Measurements from ENCODE around the gene DAAM1. TPM values are rescaled to one million over a fixed set of nuclear protein-coding genes. Genes with fewer than 3 reads are reported as not detected.
A peak's percentile ranks its signal among the peaks of the same experiment; 100 is the strongest.

The DAAM1 gene
- total RNA-seq: 10 to 100 TPM; 11.1 to 13.9 TPM

GRCh38 chr14:59188461-59189090, at the start of gene DAAM1:
DAAM1 (plus strand) TSS chr14:59188667; CDS start chr14:59263478, 74,811 bp downstream.
- Mint-ChIP-seq H3K9me3 (no peaks in the 10 kb centered on the region), H3K36me3 (no peaks in the 10 kb centered on the region), H3K27ac (peak within 1 kb of the TSS; percentile 81 to 85)
- DNase-seq (ENCODE audit: low spot score in 2 of 2): peak; percentile 89 to 92
- ATAC-seq: peak; percentile 95 to 97

DNA sequence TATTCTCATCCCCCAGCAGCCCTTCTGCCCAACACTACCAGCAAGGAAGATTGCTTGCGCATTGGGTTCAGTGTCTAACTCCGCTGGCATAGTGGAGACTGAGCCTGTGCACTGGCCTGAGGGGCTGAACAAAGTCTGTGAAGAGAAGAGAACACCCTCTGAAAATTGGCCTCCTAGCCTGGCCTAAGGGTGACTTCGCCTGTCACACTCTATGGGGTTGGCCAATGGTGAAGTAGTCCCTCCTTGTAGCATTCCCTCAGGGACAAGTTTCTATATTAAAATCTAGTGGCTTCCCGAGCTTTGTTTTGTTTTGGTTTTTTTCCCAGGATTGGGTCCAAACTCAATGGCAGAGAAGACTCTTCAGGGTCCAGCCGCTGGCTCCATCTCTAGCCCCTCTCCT, 49.1 kb upstream of the DAAM1 start:
- DNase-seq (ENCODE audit: low spot score in 2 of 2) (no peak), ATAC-seq (no peak)
- Mint-ChIP-seq H3K27ac (peak overlapping the region in 1 of 2 donors; percentile 33), H3K9me3 (no peaks in the 10 kb centered on the region), H3K36me3 (no peaks in the 10 kb centered on the region)

DNA sequence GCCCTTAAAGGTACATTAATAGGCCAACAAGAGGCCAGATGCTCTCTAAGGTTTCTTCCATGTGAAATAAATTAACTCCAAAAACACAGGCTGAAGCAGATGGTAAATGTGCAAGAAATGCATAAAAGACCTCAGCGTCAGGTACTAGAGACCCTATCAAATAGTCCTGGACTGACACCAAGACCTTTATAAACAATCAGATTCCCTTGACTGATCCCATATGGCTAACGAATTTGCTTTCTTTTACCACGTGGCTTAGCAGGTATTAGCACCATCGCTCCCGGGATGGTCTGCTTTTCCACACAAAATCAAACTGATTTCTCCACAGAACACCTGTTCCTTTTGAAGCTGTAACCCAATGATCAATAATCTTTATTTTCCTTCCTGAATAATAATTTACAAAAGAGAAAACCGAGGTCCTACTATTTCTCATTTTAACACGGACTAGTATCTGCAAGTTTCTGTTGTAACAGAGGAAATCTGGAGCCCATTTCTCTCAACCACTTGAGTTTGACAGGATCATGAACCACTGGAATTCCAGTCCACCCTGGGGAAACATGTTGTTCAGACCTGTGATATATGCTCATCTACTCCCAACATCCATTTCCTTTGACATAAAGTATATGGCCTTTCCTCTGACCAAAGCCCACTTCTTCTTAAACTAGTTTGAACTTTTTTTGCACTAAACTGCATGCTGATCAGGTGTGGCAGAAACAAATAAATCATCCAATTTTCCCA, 48.2 kb upstream of the DAAM1 start:
- DNase-seq (ENCODE audit: low spot score in 2 of 2): no peak
- no peaks in the 10 kb centered on the region for H3K36me3 Mint-ChIP-seq
- no peak overlapping the region for H3K27ac Mint-ChIP-seq
- H3K9me3 Mint-ChIP-seq: no peaks in the 10 kb centered on the region
- ATAC-seq: no peak

DNA sequence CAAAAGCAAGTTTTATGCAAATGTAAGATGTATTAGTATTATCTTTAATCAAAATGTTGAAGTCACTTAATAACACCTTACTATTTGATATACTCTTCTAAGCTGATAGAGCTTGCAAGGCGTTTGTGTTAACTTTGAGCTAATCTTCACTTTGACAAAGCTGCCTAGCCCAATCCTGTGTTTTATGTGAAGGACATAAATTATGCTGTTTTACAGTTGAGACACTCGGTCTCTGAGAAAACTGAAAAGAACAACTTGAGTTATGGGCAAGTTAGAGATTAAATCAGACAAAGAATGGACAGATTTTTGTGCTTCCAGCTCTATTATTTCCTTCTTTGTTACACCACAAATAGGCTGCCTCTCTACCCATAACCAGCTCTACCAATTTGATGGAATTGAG, 42.0 kb upstream of the DAAM1 start:
- H3K27ac Mint-ChIP-seq: no peak overlapping the region
- H3K9me3 Mint-ChIP-seq: no peaks in the 10 kb centered on the region
- DNase-seq (ENCODE audit: low spot score in 2 of 2): no peak
- ATAC-seq: no peak
- H3K36me3 Mint-ChIP-seq: no peaks in the 10 kb centered on the region

DNA sequence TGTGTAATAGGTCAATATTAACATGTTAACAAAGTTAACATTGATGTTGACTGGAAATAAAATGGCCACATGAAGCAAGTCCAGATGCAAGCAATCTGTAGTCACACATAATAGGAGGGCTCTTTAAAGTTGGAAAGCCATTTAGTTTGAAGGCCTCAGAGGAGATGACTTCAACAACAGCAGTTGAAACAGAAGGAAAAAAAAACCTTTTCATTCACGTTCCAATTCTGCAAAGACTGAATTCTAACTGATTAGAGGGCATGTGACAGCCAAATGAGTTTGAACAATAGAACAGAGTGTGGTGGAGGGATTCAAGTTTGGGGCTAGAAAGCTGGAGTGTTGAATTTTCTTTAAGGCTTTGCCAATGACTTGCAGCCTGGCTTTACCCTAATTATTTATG, 41.5 kb upstream of the DAAM1 start:
- H3K27ac Mint-ChIP-seq: no peak overlapping the region
- DNase-seq (ENCODE audit: low spot score in 2 of 2) (no peak), ATAC-seq (no peak)
- H3K9me3 Mint-ChIP-seq: no peaks in the 10 kb centered on the region
- no peaks in the 10 kb centered on the region for H3K36me3 Mint-ChIP-seq

DNA sequence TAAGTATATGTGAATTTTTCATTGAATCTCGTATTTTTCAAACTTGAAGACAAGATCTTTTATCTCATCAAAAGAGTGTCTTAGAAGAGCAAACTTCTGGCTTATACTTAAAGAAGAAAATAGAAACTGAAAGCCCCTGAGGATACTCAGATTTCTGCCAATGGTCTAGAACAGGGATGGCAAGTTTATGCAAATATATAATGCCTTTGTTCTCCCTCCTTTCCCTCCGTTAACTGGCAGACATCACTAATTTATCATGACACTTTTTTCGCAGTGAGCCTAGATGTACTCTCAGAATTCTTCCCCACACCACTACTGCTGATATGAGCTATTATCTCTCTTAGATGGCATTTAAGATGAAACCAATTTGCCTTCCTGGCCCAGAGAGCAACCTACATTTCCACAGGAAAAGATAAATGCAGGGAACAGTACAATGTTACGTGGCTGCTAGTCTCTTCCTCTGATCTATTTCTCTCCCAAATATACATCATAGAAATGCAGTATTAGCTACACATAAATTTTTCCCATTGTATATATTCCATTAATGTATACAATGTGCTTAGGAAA, 40.0 kb upstream of the DAAM1 start:
- ATAC-seq (no peak), DNase-seq (ENCODE audit: low spot score in 2 of 2) (no peak)
- H3K27ac Mint-ChIP-seq: no peak overlapping the region
- no peaks in the 10 kb centered on the region for H3K36me3 Mint-ChIP-seq
- no peaks in the 10 kb centered on the region for H3K9me3 Mint-ChIP-seq

DNA sequence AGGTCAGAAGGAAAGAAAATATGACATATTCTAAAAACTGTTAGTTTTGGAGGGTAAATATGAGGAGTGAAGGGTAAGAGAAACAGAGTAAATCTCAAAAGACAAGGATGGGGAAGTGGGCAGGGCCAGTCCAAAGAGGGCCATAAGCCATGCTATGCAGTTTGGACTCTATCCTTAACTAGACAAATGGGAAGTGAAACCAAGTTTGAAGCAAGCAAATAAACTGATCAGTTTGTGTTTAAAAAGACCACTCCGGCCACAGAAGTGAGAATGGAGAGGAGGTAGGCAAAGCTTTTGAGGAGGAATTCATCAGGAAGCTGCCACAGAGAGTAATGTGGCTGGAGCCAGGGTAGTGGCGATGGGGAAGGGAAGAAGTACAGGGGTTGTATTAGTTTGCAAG, 37.5 kb upstream of the DAAM1 start:
- Mint-ChIP-seq H3K9me3 (no peaks in the 10 kb centered on the region), H3K36me3 (no peaks in the 10 kb centered on the region), H3K27ac (no peak overlapping the region)
- DNase-seq (ENCODE audit: low spot score in 2 of 2): no peak
- ATAC-seq: no peak

GRCh38 chr14:59154373-59154772, 34.1 kb upstream of the DAAM1 start:
- Mint-ChIP-seq H3K36me3 (no peaks in the 10 kb centered on the region), H3K9me3 (no peaks in the 10 kb centered on the region), H3K27ac (no peak overlapping the region)
- DNase-seq (ENCODE audit: low spot score in 2 of 2): no peak
- ATAC-seq: no peak

GRCh38 chr14:59155886-59156285, 32.6 kb upstream of the DAAM1 start:
- Mint-ChIP-seq H3K36me3 (no peaks in the 10 kb centered on the region), H3K27ac (no peak overlapping the region), H3K9me3 (no peaks in the 10 kb centered on the region)
- no peak for DNase-seq (ENCODE audit: low spot score in 2 of 2)
- no peak for ATAC-seq

GRCh38 chr14:59159169-59159568, 29.3 kb upstream of the DAAM1 start:
- no peak for ATAC-seq
- Mint-ChIP-seq H3K27ac (no peak overlapping the region), H3K9me3 (no peaks in the 10 kb centered on the region), H3K36me3 (no peaks in the 10 kb centered on the region)
- DNase-seq (ENCODE audit: low spot score in 2 of 2): no peak

GRCh38 chr14:59160506-59160905, 28.0 kb upstream of the DAAM1 start:
- Mint-ChIP-seq H3K36me3 (no peaks in the 10 kb centered on the region), H3K27ac (no peak overlapping the region), H3K9me3 (no peaks in the 10 kb centered on the region)
- ATAC-seq (no peak), DNase-seq (ENCODE audit: low spot score in 2 of 2) (no peak)

GRCh38 chr14:59161561-59162175, 26.8 kb upstream of the DAAM1 start:
- DNase-seq (ENCODE audit: low spot score in 2 of 2): no peak
- no peak overlapping the region for H3K27ac Mint-ChIP-seq
- ATAC-seq: peak; percentile 54 to 88
- no peaks in the 10 kb centered on the region for H3K36me3 Mint-ChIP-seq
- H3K9me3 Mint-ChIP-seq: no peaks in the 10 kb centered on the region

- no peak overlapping the region for H3K27ac Mint-ChIP-seq
- no peaks in the 10 kb centered on the region for H3K36me3 Mint-ChIP-seq
- no peaks in the 10 kb centered on the region for H3K9me3 Mint-ChIP-seq
- no peak for DNase-seq (ENCODE audit: low spot score in 2 of 2)
- no peak for ATAC-seq
These were observed 22.2 kb upstream of the DAAM1 start for GRCh38 chr14:59166258-59166657.

- DNase-seq (ENCODE audit: low spot score in 2 of 2) (no peak), ATAC-seq (no peak)
- Mint-ChIP-seq H3K27ac (no peak overlapping the region), H3K9me3 (no peaks in the 10 kb centered on the region), H3K36me3 (no peaks in the 10 kb centered on the region)
These were observed 13.1 kb upstream of the DAAM1 start for GRCh38 chr14:59175404-59175803.

- ATAC-seq (no peak), DNase-seq (ENCODE audit: low spot score in 2 of 2) (no peak)
- Mint-ChIP-seq H3K27ac (no peak overlapping the region), H3K36me3 (no peaks in the 10 kb centered on the region), H3K9me3 (no peaks in the 10 kb centered on the region)
These were observed 11.7 kb upstream of the DAAM1 start for GRCh38 chr14:59176765-59177164.

GRCh38 chr14:59177262-59177661, 11.2 kb upstream of the DAAM1 start:
- Mint-ChIP-seq H3K27ac (no peak overlapping the region), H3K9me3 (no peaks in the 10 kb centered on the region), H3K36me3 (no peaks in the 10 kb centered on the region)
- ATAC-seq (no peak), DNase-seq (ENCODE audit: low spot score in 2 of 2) (no peak)

GRCh38 chr14:59181791-59182190, 6.7 kb upstream of the DAAM1 start:
- H3K9me3 Mint-ChIP-seq: no peaks in the 10 kb centered on the region
- ATAC-seq (no peak), DNase-seq (ENCODE audit: low spot score in 2 of 2) (no peak)
- H3K36me3 Mint-ChIP-seq: no peaks in the 10 kb centered on the region
- no peak overlapping the region for H3K27ac Mint-ChIP-seq

Measured in activated naive CD4-positive, alpha-beta T cell treated with anti-CD3 and anti-CD28 coated beads, Interleukin-2, amount 50 U/mL, for 72 hours (primary cell).